ENCODE measurements around the gene JAG1. TPM values are rescaled to one million over a fixed set of nuclear protein-coding genes. Genes with fewer than 3 reads are reported as not detected.

Gene JAG1
- polyA plus RNA-seq, 1 donor from 2014 or later, result 9.0 TPM

- no peaks in the 10 kb centered on the region for H3F3A ChIP-seq (ENCODE audit: insufficient read depth, low read length, poor library complexity, severe bottlenecking)
- no peak overlapping the region for H3K9ac ChIP-seq (ENCODE audit: low read length)
- no peak overlapping the region for H2AFZ ChIP-seq (ENCODE audit: low read depth, low read length)
- H4K20me1 ChIP-seq (ENCODE audit: insufficient read depth), result no peaks in the 10 kb centered on the region
- no peaks in the 10 kb centered on the region for H3K27me3 ChIP-seq (ENCODE audit: insufficient read depth, low read depth, low read length)
- H3K4me2 ChIP-seq (ENCODE audit: low read length), result no peak overlapping the region
- TF ChIP-seq POLR2AphosphoS5 (IDR thresholded peaks at IDR 0.05), result no peak
- no peak for TF ChIP-seq RAD21 (conservative IDR thresholded peaks at IDR 0.05)
- no peak for TF ChIP-seq REST (IDR thresholded peaks at IDR 0.05; ENCODE audit: borderline replicate concordance)
- TF ChIP-seq MXI1 (conservative IDR thresholded peaks at IDR 0.05; ENCODE audit: poor library complexity, severe bottlenecking), result no peak
- TF ChIP-seq EZH2 (IDR thresholded peaks at IDR 0.05; ENCODE audit: borderline replicate concordance, insufficient read depth, low read length, poor library complexity, severe bottlenecking), result no peak
- TF ChIP-seq CTCF (IDR thresholded peaks at IDR 0.05; ENCODE audit: poor library complexity, severe bottlenecking), result no peak
- TF ChIP-seq EP300 (conservative IDR thresholded peaks at IDR 0.05; ENCODE audit: poor library complexity, severe bottlenecking), result no peak
- TF ChIP-seq TAF1 (IDR thresholded peaks at IDR 0.05; ENCODE audit: low read depth), result no peak
- no peak for TF ChIP-seq SMC3 (conservative IDR thresholded peaks at IDR 0.05; ENCODE audit: poor library complexity)
- H3K27ac ChIP-seq (ENCODE audit: low read length), result no peak overlapping the region
- no peaks in the 10 kb centered on the region for H3K36me3 ChIP-seq (ENCODE audit: insufficient read depth, low read length)
- no peaks in the 10 kb centered on the region for H3K9me2 ChIP-seq (ENCODE audit: insufficient read depth, low read length)
- no peak overlapping the region for H3K4me3 ChIP-seq (ENCODE audit: low read length)
- H3K9me3 ChIP-seq (ENCODE audit: low read length), result no peaks in the 10 kb centered on the region
- no peaks in the 10 kb centered on the region for H3K79me2 ChIP-seq (replicated peaks; ENCODE audit: insufficient read depth, low read length)
Observed at GRCh38 chr20:10721137-10721896, 47.5 kb upstream of the JAG1 start.

- TF ChIP-seq CTCF (IDR thresholded peaks at IDR 0.05; ENCODE audit: poor library complexity, severe bottlenecking) (no peak), EZH2 (IDR thresholded peaks at IDR 0.05; ENCODE audit: borderline replicate concordance, insufficient read depth, low read length, poor library complexity, severe bottlenecking) (no peak), EP300 (conservative IDR thresholded peaks at IDR 0.05; ENCODE audit: poor library complexity, severe bottlenecking) (no peak), TAF1 (IDR thresholded peaks at IDR 0.05; ENCODE audit: low read depth) (no peak), SMC3 (conservative IDR thresholded peaks at IDR 0.05; ENCODE audit: poor library complexity) (no peak), REST (IDR thresholded peaks at IDR 0.05; ENCODE audit: borderline replicate concordance) (no peak), POLR2AphosphoS5 (IDR thresholded peaks at IDR 0.05) (no peak), MXI1 (conservative IDR thresholded peaks at IDR 0.05; ENCODE audit: poor library complexity, severe bottlenecking) (no peak), RAD21 (conservative IDR thresholded peaks at IDR 0.05) (no peak)
- Histone ChIP-seq H3K79me2 (replicated peaks; ENCODE audit: insufficient read depth, low read length) (no peaks in the 10 kb centered on the region), H3K9me3 (ENCODE audit: low read length) (no peaks in the 10 kb centered on the region), H3K9me2 (ENCODE audit: insufficient read depth, low read length) (no peaks in the 10 kb centered on the region), H3K27me3 (ENCODE audit: insufficient read depth, low read depth, low read length) (no peaks in the 10 kb centered on the region), H3K36me3 (ENCODE audit: insufficient read depth, low read length) (no peaks in the 10 kb centered on the region), H4K20me1 (ENCODE audit: insufficient read depth) (no peaks in the 10 kb centered on the region), H3K9ac (ENCODE audit: low read length) (no peak overlapping the region), H3F3A (ENCODE audit: insufficient read depth, low read length, poor library complexity, severe bottlenecking) (no peaks in the 10 kb centered on the region), H3K27ac (ENCODE audit: low read length) (no peak overlapping the region), H3K4me3 (ENCODE audit: low read length) (no peak overlapping the region), H3K4me2 (ENCODE audit: low read length) (no peak overlapping the region), H2AFZ (ENCODE audit: low read depth, low read length) (no peak overlapping the region)
Observed at GRCh38 chr20:10720565-10720964, 46.8 kb upstream of the JAG1 start.

Measured in neural cell (in vitro differentiated cells).